Subcutaneous adipose tissue (tissue), 4 donors: ENCODE data around the gene RPRD2. TPM values are rescaled to one million over a fixed set of nuclear protein-coding genes. Genes with fewer than 3 reads are reported as not detected.

Source experiments
- CTCF ChIP-seq: fragments of 450-650 bp; IDR thresholded peaks from one replicate; pipeline ENCODE4 v1.5.1; 2016; ENCODE audit warnings: low read depth, mild to moderate bottlenecking, control low read depth, antibody characterized with exemption, moderate library complexity
- total RNA-seq, 4 donors: library from RNA; depleted of rRNA; stranded (reverse); fragments of >200 nt; gene quantifications; one replicate each; pipeline ENCODE4 v1.1.0, GENCODE V29; 2016

RPRD2 gene
- total RNA-seq, 4 donors from 2014 or later, result 17.2 to 24.9 (median 19.5) TPM

GRCh38 chr1:150397392-150398032, 33.6 kb downstream of the RPRD2 start:
- no peak for TF ChIP-seq CTCF

- no peak for TF ChIP-seq CTCF
These were observed 40.5 kb downstream of the RPRD2 start for GRCh38 chr1:150404465-150404864.

- no peak for TF ChIP-seq CTCF
These were observed 41.7 kb downstream of the RPRD2 start for GRCh38 chr1:150405660-150406059.

GRCh38 chr1:150406483-150406882, 42.5 kb downstream of the RPRD2 start:
- TF ChIP-seq CTCF, result no peak

GRCh38 chr1:150407330-150407729, 43.4 kb downstream of the RPRD2 start:
- TF ChIP-seq CTCF, result no peak

- no peak for TF ChIP-seq CTCF
These were observed 44.9 kb downstream of the RPRD2 start for GRCh38 chr1:150408800-150409199.

- TF ChIP-seq CTCF, result no peak
These were observed 45.8 kb downstream of the RPRD2 start for GRCh38 chr1:150409504-150410362.
